Panc1 (cell line): Measurements from ENCODE around the gene CHIA.
A peak's percentile ranks its signal among the peaks of the same experiment; 100 is the strongest.

Source experiments
- CTCF ChIP-seq: fragments of 450-650 bp; IDR thresholded peaks from 2 replicates; pipeline ENCODE4 v1.5.1; 2017; ENCODE audit warnings: mild to moderate bottlenecking
- POLR2AphosphoS5 ChIP-seq: IDR thresholded peaks from 2 replicates; pipeline ENCODE4 v1.6.1; 2012; ENCODE audit warnings: mild to moderate bottlenecking, low read depth, low read length, moderate library complexity
- TCF7L2 ChIP-seq: IDR thresholded peaks from 2 replicates; pipeline ENCODE4 v1.6.1; 2011; ENCODE audit warnings: mild to moderate bottlenecking, low read depth, low read length, inconsistent platforms

- peak; percentile 13; the same call in 1 of the 2 replicates for TF ChIP-seq CTCF
- TF ChIP-seq POLR2AphosphoS5: no peak
- no peak for TF ChIP-seq TCF7L2
These were observed 55.6 kb downstream of the CHIA start for GRCh38 chr1:111346089-111346885.
